NCI-H1694 (cell line): Measurements from ENCODE around the gene IPO7.
"Not testable (repeated sequence)": the region's sequence is repeated elsewhere in the genome, so short reads cannot be mapped to it uniquely, and the experiment has no call there.

Experiments used
- DNase-seq: peaks from one replicate; lab custom pipeline; 2025; lab: John Stamatoyannopoulos, UW

The IPO7 gene

DNA sequence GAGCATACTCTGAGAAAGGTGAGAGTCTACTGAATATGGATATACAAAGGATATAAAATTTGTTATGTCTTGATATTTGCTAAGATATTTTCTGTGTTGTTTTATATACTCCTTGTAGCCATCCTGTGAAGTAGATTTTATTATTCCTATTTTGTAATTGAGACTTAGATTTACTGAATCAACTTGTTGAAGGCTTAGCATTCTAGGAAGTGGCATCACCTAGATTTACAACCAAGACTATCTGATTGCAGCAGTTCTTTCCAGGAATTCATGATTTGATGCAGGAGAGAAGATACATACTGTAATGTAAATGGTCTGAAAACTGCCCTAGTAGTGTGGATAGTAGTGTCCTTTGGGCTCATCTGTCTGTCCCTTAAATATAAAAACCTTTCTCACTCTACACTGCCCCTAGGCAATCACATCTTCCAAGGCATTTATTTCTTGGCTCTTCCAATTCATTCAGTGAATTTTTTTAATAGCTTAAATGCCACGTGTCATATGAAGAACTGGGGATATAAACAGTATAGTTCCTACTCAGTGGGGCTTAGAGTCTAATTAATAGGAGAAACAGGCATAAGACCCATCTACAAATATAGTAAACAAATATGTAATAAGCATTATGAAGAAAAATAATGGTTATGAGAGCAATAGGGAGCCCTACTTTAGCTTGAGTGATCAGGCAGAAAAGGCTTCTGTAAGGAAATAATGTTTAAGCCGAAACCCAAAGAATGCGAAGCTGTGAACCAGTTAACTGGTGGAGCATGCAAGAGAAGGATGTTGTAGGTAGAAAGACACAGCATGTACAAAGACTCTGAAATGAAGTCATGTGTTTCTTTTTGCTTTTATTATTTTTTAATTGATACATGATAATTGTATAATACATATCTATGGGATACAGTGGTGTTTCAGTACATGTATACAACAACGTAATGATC, 13.6 kb downstream of the IPO7 start:
- DNase-seq, result no peak

- DNase-seq, result no peak
These were observed 15.0 kb downstream of the IPO7 start for GRCh38 chr11:9399466-9399865.

DNA sequence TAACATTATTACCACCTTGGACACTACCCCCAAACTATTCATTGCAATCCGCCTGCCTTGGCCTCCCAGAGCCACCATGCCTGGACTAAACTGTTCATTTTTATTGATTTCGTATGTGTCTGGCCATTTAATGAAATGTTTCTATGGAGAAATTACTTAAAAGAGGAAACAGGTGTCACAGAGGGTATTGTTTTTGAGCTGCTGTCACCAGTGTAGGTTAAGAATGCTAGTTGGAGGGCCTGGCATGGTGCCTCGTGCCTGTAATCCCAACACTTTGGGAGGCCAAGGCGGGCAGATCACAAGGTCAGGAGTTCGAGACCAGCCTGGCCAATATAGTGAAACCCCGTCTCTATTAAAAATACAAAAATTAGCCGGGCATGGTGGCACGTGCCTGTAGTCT, 17.4 kb downstream of the IPO7 start:
- DNase-seq, result not testable (repeated sequence)

GRCh38 chr11:9428706-9429105, 44.3 kb downstream of the IPO7 start:
- DNase-seq, result no peak

- DNase-seq, result no peak
These were observed 54.2 kb downstream of the IPO7 start for GRCh38 chr11:9438611-9439010.

DNA sequence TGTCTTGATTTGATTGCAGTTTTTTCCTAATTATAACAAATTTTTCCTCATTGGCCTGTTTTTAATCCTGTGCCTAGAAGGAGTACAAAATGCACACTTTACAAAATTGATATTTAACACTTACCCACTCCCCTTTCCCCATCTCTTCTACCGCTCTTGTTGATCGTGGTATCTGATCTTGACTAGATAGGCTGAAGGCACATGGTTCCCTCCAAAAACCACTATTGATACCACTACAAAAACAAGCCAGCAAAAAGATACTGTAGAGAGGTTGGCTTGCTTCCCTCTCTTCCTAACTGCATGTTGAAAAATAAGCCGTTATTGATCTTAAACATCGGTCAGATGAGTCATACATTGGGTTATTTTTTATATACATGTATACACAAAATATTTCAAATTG, 61.8 kb downstream of the IPO7 start:
- DNase-seq, result no peak

DNA sequence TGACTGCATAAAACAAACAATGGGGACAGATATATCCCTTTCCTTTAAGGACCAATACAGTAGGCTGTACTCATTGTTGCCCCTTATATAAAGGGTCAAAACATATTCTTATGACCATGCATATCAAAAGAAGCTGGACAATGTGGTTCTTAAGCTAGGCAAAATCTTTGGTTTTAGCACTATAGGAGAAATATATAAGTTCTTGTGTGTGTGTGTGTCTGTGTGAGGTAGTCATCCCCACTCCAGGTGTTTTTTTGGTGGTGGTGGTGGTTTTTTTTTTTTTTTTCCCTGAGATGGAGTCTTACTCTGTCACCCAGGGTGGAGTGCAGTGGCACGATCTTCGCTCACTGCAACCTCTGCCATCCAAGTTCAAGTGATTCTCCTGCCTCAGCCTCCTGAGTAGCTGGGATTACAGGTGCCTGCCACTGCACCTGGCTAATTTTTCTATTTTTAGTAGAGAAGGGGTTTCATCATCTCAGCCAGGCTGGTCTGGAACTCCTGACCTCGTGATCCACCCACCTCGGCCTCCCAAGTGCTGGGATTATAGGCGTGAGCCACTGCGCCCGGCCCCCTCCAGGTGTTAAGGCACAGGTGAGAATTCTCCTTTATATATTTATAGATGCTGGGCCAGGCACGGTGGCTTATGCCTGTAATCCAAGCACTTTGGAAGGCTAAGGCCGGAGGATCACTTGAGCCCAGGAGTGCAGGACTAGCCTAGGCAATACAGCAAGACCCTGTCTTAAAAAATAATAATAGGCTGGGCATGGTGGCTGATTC, 64.3 kb downstream of the IPO7 start:
- no peak for DNase-seq

- DNase-seq, result not testable (repeated sequence)
These were observed 67.6 kb downstream of the IPO7 start for GRCh38 chr11:9452023-9452422.

DNA sequence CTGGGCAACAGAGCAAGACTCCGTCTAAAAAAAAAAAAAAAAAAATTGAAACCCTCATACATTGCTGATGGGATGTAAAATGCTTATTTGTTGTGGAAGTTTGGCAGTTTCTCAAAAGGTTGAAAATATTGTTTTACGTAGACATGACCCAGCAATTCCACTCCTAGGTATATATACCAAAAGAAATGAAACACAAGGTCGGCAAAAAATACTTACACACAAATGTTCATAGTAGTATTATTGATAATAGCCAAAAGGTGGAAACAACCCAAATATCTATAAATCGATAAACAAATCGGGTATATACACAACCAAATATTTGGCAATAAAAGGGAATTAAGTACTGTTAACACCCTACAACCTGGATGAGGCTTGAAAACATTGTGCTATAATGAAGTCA, 71.3 kb downstream of the IPO7 start:
- no peak for DNase-seq

DNA sequence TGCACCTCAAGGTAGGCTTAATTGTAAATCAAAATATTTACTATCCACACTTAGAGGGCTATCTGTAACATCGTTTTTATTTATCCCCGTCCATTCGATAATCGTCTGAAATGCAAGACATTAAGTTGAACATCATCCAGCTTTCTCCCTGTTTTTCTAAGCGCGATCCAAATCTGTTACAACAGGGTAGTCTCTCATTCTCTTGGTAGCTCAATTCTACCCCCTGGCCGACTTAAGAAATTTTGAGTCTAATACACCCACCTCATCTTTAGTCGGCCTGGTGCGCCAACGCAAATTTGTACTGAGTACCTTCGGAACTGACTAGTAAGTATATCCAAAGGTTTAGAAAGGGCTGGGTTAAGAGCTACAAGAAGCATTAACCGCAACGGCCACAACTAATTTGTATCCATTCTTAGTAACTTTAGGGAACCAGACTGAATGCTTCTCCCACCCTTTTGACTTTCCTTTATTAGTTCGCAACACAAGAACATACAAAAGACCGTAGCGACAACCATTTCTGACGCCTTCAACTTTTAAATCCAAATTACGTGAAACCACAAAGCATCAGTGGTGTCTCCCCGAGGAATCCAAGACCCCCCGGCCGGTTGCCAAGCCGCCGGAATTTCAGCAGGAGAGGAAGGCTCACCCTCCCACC, 75.3 kb downstream of the IPO7 start:
- peak; percentile 20 for DNase-seq

DNA sequence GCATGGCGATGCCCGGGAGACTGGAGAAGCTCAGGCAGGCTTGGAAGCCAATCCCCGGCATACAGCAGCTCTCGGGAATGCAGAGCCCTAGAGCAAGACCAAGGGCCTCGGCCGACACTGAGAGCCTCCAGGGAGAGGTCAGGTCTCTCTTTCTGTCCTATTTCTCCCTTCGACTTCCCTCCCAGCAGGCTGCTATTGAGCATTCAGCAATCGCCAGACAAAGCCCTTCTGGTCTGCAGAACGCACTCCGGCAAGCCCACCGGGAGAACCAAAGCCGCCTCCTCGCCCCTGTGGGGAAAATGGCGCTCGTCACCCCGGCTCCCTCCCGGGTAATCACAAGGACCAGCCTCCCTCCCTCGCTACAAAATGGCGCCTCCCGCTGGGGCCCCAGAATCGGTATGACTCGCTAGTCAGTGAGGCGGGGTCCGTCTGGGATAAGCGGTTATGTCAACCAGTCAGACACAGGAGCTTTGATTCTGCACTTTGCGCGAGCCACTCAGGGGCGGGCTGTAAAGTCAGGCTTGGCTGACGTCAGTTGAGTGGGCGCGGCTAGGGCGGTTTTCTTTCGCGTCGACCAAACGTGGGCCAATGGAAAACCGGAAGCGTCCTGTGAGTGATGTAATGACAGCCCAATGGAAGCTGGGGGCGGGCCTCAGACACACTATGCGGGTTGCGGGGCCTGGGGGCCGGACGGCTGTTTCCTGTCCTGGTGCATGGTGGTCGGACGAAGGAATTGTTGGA, 76.0 kb downstream of the IPO7 start, which contains the start of gene ZNF143:
Gene ZNF143 (plus strand): TSS at position 691 of the 741 bp plus-strand sequence. CDS start 10,297 bp downstream, outside the sequence.
- DNase-seq, result peak; percentile 100

- peak; percentile 75 for DNase-seq
These were observed 76.8 kb downstream of the IPO7 start for GRCh38 chr11:9461063-9461759.

GRCh38 chr11:9461760-9462134, 77.3 kb downstream of the IPO7 start:
- no peak for DNase-seq

- no peak for DNase-seq
These were observed 77.8 kb downstream of the IPO7 start for GRCh38 chr11:9462172-9462799.

- no peak for DNase-seq
These were observed 78.5 kb downstream of the IPO7 start for GRCh38 chr11:9462806-9463537.

- no peak for DNase-seq
These were observed 86.3 kb downstream of the IPO7 start for GRCh38 chr11:9470765-9471164.

GRCh38 chr11:9473408-9473807, 89.0 kb downstream of the IPO7 start:
- no peak for DNase-seq

- DNase-seq, result no peak
These were observed 95.4 kb downstream of the IPO7 start for GRCh38 chr11:9479899-9480298.

DNA sequence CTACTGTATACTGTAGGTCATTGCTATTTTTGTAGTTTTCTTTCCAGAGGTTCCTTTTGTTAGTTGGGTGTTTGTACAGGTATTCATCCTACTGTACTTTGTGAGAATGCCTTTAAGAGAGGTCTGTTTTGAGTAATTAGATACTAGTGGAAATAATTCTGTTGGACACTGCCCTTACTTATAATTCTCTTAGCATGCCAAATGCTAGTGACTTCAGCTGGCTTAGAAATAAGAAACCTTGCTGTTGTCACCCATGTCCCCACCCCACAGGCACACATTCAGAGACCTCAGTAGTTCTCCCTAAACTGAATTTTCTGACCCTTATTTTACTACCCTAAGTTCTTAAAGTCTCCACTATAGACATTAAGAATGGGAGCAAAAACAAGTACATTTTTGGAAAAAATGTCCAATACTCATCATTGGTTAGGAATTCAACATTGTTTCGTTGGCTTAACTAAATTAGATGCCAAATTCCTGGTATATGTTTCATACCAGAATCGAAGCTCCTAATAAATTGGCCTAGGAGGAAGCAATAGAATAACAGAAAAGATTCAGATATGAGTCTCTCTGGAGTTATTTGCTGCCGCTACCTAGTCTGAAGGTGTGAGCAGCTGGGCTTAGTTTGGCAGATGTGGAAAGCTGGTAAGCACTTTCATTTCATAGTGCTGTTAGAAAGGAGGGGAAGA, 104.8 kb downstream of the IPO7 start:
- DNase-seq, result no peak
